ENCODE results near the gene MYH15.

Gene MYH15

DNA sequence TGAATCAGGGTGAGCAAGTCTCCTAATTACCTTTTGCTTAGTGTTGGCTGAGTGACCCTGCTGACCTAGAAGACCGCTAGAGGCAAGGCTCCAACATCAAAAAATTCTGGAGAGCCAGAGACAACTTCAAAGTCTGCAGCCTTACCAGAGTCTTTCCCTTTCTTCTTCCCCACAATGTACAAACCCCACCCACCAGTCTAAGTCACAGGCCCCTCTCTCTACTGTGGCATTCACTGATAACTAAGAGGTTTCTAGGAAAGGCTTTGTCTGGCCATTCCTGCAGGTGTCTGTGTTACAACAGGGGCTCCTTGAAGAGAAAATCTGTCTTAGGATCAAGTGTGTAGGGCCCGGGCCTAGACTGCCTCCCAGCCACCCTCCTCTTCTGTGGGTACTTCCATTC, 525 bp downstream of the MYH15 start:
- DNase-seq (ENCODE audit: low read depth in 1 of 2, low spot score in 1 of 2), result no peak

DNA sequence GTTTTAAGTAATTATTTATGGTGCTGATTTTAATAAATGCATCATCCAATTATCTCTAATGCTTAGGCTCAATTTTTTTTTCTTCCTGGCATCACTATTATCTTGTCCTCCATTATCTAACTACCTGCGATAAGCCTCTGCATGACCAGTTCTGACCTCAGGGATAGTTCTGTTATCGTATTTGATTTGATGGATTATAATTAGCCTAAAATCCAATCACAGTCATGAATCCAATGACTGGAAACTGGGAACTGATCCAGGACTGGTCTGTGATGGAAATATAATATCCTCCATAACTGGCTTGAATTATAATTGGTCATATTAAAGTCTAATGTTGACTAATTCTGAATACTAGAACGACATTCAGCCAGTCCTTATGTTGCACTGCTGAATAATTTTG, 1.1 kb downstream of the MYH15 start:
- DNase-seq (ENCODE audit: low read depth in 1 of 2, low spot score in 1 of 2), result no peak

GRCh38 chr3:108507902-108508301, 2.5 kb downstream of the MYH15 start:
- DNase-seq (ENCODE audit: low read depth in 1 of 2, low spot score in 1 of 2), result no peak

DNA sequence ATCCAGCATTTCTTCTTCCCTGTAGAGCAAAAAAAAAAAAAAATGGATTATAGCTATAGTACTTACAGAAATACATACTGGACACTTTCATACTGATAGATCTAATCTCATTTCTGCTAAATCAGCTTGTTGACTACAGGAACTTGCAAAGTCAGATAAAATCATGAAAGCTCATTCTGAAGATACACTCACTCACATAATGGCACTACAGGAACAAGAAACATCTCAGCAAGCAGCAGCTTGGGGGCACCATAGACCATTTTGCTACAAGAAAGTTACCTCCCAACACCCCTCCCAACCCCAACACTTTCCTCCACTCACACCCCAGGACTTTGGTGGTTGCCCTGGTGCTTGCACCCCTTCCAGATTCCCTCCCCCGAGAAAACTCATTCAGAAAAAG, 4.6 kb downstream of the MYH15 start:
- no peak for DNase-seq (ENCODE audit: low read depth in 1 of 2, low spot score in 1 of 2)

GRCh38 chr3:108503722-108504121, 6.7 kb downstream of the MYH15 start:
- DNase-seq (ENCODE audit: low read depth in 1 of 2, low spot score in 1 of 2), result no peak

GRCh38 chr3:108501535-108501934, 8.9 kb downstream of the MYH15 start:
- DNase-seq (ENCODE audit: low read depth in 1 of 2, low spot score in 1 of 2), result no peak

DNA sequence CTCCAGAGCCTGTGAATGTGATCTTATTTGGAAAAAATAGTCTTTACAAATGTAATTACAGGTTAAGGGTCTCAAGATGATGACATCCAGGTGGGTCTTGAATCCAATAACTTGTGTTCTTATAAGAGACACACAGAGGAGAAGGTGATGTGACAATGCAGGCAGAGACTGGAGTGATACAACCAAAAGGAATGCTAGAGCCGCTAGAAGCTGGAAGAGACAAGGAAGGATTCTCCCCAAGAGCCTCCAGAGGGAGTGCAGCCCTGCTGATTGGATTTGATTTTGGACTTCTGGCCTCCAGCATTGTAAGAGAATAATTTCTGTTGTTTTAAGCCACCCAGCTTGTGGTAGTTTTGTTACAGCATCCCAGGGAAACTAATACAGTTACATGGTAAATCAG, 9.7 kb downstream of the MYH15 start:
- no peak for DNase-seq (ENCODE audit: low read depth in 1 of 2, low spot score in 1 of 2)

DNA sequence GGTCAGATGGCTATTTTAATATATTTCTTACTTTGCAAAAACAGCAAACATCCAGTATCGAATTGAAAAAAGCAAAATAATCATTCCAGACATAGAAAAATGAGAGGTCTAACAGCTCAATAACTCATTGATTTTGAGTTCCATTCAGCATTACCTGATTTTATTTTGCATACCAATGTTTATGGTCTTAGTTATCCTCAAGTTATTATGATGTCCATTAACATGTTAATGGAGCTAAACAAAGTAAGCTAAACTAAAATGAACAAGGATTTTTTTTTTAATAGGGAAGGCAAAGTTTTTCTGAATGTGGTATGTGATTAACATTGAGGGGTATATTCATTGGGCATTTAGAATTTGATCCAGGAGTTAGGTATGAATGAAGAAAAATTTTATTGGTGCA, 13.1 kb downstream of the MYH15 start:
- DNase-seq (ENCODE audit: low read depth in 1 of 2, low spot score in 1 of 2), result no peak

GRCh38 chr3:108495717-108496116, 14.7 kb downstream of the MYH15 start:
- no peak for DNase-seq (ENCODE audit: low read depth in 1 of 2, low spot score in 1 of 2)

GRCh38 chr3:108494906-108495531, 15.4 kb downstream of the MYH15 start:
- DNase-seq (ENCODE audit: low read depth in 1 of 2, low spot score in 1 of 2), result no peak

GRCh38 chr3:108493862-108494261, 16.5 kb downstream of the MYH15 start:
- no peak for DNase-seq (ENCODE audit: low read depth in 1 of 2, low spot score in 1 of 2)

DNA sequence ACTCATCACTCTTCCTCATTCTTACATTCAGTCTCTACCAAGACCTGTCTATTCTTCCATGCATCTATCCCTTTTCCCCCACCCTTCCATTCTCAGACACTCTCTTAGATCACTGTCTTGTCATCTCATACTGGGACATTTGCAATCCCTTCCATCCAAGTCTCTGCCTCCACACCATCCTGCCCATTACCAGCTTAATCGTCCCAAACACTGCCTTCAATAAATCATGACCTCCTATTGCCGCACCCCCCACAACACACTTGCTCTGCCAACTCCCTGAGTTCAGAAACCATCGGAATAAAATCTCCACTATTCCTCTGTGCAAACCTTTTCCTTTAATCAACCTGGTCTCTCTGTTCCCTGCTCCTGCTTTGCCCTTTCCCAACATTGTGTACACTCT, 18.9 kb downstream of the MYH15 start:
- DNase-seq (ENCODE audit: low read depth in 1 of 2, low spot score in 1 of 2), result no peak

GRCh38 chr3:108489776-108490175, 20.6 kb downstream of the MYH15 start:
- DNase-seq (ENCODE audit: low read depth in 1 of 2, low spot score in 1 of 2), result peak in 1 of 2 donors; percentile 5

- no peak for DNase-seq (ENCODE audit: low read depth in 1 of 2, low spot score in 1 of 2)
Observed at GRCh38 chr3:108488631-108489030, 21.8 kb downstream of the MYH15 start.

DNA sequence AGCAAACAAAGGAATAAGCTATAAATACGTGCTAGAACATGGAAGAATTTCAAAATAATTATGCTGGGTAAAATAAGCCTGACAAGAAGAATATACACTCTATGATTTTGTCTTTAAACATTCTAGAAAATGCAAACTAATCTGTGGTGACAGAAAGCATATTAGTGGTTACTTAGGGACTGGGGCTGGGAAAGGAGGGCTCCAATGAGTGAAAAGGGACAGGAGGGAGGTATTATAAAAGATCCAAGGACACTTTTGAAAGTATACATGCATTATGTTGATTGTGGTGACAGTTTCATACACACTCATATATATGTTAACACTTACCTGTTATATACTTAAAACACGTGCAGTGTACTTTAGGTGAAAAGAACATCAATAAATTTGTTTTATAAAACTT, 23.0 kb downstream of the MYH15 start:
- no peak for DNase-seq (ENCODE audit: low read depth in 1 of 2, low spot score in 1 of 2)

- no peak for DNase-seq (ENCODE audit: low read depth in 1 of 2, low spot score in 1 of 2)
Observed at GRCh38 chr3:108486941-108487340, 23.5 kb downstream of the MYH15 start.

DNA sequence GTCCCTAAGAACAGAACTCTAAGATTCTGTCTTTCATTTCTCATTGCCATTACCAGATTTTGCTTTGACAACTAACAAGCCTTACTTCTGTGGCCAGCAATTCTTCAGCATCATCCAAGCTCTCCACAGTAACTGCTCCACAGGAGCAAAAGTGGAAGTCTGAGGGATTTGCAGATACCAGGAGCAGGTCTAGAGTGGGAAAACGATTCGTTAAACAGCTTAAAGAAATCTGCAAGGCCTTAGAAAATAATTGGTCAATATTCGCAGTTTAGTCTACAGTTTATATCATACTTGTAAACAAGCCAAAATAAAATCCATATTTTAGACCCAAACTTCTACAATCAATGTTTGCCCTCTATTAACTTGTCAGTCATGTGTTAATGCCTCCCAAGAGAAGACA, 24.1 kb downstream of the MYH15 start:
- no peak for DNase-seq (ENCODE audit: low read depth in 1 of 2, low spot score in 1 of 2)

DNA sequence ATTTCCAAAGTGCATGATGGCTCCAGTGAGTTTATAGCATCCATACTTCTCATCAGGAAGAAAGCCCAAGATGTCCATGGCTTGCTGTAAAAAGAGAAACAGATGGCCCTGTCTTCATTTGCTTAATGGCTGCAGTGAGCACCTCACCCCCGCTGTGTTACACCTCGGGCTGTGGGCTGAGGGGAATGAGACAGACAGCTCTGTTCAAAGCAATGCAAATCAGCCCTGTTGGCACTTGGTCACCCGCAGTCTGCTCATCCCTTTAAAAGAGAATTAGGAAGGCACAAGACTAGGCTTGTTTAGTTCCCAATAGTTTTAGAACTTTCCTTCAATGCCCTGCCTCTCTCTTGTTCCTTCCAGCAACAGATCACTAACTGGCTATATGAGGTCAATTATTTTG, 25.2 kb downstream of the MYH15 start:
- no peak for DNase-seq (ENCODE audit: low read depth in 1 of 2, low spot score in 1 of 2)

DNA sequence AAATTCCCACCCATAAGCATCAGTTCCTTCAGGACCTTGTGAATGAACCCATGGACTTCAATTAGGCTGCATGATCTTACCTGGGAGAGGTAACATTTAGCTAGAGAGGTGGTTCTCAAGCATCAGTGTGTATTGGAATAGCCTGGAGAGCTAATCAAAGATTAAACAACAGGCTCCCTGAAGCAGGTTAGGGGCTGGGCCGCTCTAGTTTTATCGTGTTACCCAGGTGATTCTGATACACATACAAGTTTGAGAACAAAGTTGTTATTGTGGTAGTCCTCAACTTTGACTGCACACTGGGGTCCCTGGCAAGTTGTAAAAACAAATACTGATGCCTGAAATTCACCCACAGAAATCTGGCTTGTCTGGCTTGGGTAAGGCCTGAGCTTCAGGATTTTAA, 31.2 kb downstream of the MYH15 start:
- no peak for DNase-seq (ENCODE audit: low read depth in 1 of 2, low spot score in 1 of 2)

GRCh38 chr3:108477511-108478147, 32.8 kb downstream of the MYH15 start:
- DNase-seq (ENCODE audit: low read depth in 1 of 2, low spot score in 1 of 2), result peak; percentile 10 to 13

GRCh38 chr3:108475220-108475782, 35.1 kb downstream of the MYH15 start:
- no peak for DNase-seq (ENCODE audit: low read depth in 1 of 2, low spot score in 1 of 2)

DNA sequence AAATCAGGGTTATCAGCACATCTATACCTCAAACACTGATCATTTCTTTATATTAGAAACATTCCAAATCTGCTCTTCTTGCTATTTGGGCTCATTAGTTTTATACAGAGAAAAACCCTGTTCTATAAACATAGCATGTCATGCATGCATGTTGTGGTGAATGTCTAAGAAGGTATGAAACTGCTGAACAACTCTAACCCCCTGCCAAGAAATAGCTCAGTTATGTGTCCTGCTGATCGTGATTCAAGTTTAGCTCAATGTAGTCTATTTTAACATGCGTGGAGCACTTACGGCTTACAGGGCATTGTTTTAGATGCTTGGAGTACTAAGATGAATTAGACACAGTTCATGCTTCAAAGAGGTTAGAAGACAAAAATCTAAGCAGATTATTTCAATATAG, 35.8 kb downstream of the MYH15 start:
- DNase-seq (ENCODE audit: low read depth in 1 of 2, low spot score in 1 of 2), result no peak

DNA sequence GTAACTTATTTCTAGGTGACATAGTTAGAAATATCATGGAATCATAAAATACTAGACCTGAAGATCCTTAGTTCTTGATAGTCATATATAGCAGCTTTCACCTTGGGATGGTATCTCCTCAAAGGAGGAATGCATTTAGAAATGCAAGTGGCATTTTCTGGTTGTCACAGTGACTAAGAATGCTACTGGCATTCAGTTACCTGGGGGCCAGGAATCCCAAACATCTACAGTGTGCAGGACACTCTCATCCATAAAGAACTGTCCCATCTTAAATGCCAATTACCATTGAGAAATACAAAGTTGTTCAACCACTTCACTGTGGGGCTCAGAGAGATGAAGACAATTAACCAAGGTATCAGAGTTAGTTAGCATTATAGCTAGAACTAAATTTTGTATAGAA, 36.7 kb downstream of the MYH15 start:
- DNase-seq (ENCODE audit: low read depth in 1 of 2, low spot score in 1 of 2), result no peak

All from activated T-helper 1 cell treated with anti-CD3 and anti-CD28 coated beads, Interleukin-2, amount 50 U/mL, for 16 hours (primary cell).